ENCODE data around the gene CYGB. TPM values are rescaled to one million over a fixed set of nuclear protein-coding genes. Genes with fewer than 3 reads are reported as not detected.

The CYGB gene
- total and polyA plus RNA-seq, 2 of the 13 experiments (the other 11 are each of a cell fraction or from before 2014, with no cell fraction given) = 18.9 to 27.1 TPM

GRCh38 chr17:76523084-76524037 lies 14.1 kb downstream of the CYGB start (continued):
- TF ChIP-seq MBD4 (IDR thresholded peaks at IDR 0.05; ENCODE audit: borderline replicate concordance, low read length) (no peak), FOXK1 (CRISPR knock-in tag; IDR thresholded peaks at IDR 0.05; ENCODE audit: borderline replicate concordance, low read depth) (peak; percentile 59; the same call in 1 of the 2 replicates), SMAD3 (CRISPR knock-in tag; IDR thresholded peaks at IDR 0.05) (peak; percentile 49; the same call in 1 of the 2 replicates), ZFP62 (CRISPR knock-in tag; IDR thresholded peaks at IDR 0.05) (no peak), ZNF337 (CRISPR knock-in tag; IDR thresholded peaks at IDR 0.05; ENCODE audit: borderline replicate concordance, low read depth) (no peak), REL (CRISPR knock-in tag; conservative IDR thresholded peaks at IDR 0.05) (no peak), TRIM22 (IDR thresholded peaks at IDR 0.05) (no peak), ZIK1 (CRISPR knock-in tag; IDR thresholded peaks at IDR 0.05; ENCODE audit: borderline replicate concordance, low read depth) (0 out of 2 replicates have a peak, but pooled peaks have one; percentile 39), ZNF24 (IDR thresholded peaks at IDR 0.05) (no peak), ZNF530 (CRISPR knock-in tag; IDR thresholded peaks at IDR 0.05; ENCODE audit: low read depth) (no peak), HNF1B (CRISPR knock-in tag; IDR thresholded peaks at IDR 0.05) (peak; percentile 57), REPIN1 (CRISPR knock-in tag; IDR thresholded peaks at IDR 0.05; ENCODE audit: borderline replicate concordance, low read depth) (peak; percentile 85; the same call in 1 of the 2 replicates), ZNF543 (CRISPR knock-in tag; IDR thresholded peaks at IDR 0.05) (0 out of 2 replicates have a peak, but pooled peaks have one; percentile 36), ZNF496 (CRISPR knock-in tag; IDR thresholded peaks at IDR 0.05; ENCODE audit: insufficient replicate concordance) (no peak), ZBTB10 (CRISPR knock-in tag; IDR thresholded peaks at IDR 0.05; ENCODE audit: borderline replicate concordance) (0 out of 2 replicates have a peak, but pooled peaks have one; percentile 72), GATAD1 (CRISPR knock-in tag; IDR thresholded peaks at IDR 0.05) (peak; percentile 58), ZNF773 (CRISPR knock-in tag; IDR thresholded peaks at IDR 0.05; ENCODE audit: borderline replicate concordance) (no peak), ZNF709 (CRISPR knock-in tag; IDR thresholded peaks at IDR 0.05) (no peak), GZF1 (CRISPR knock-in tag; IDR thresholded peaks at IDR 0.05) (0 out of 2 replicates have a peak, but pooled peaks have one; percentile 37), SIX1 (CRISPR knock-in tag; IDR thresholded peaks at IDR 0.05; ENCODE audit: borderline replicate concordance) (peak; percentile 43; the same call in 1 of the 2 replicates), ZNF446 (CRISPR knock-in tag; IDR thresholded peaks at IDR 0.05) (no peak), ZNF652 (CRISPR knock-in tag; IDR thresholded peaks at IDR 0.05; ENCODE audit: borderline replicate concordance, low read depth) (0 out of 2 replicates have a peak, but pooled peaks have one; percentile 18)
- TF ChIP-seq, protein P1, sequence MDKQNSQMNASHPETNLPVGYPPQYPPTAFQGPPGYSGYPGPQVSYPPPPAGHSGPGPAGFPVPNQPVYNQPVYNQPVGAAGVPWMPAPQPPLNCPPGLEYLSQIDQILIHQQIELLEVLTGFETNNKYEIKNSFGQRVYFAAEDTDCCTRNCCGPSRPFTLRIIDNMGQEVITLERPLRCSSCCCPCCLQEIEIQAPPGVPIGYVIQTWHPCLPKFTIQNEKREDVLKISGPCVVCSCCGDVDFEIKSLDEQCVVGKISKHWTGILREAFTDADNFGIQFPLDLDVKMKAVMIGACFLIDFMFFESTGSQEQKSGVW (CRISPR knock-in tag; IDR thresholded peaks at IDR 0.05; ENCODE audit: borderline replicate concordance) = no peak
